NK-92 (cell line): ENCODE results near the gene ASB5.
A peak's percentile ranks its signal among the peaks of the same experiment; 100 is the strongest.
"Not testable (repeated sequence)": the region's sequence is repeated elsewhere in the genome, so short reads cannot be mapped to it uniquely, and the experiment has no call there.

Experiments used
- DNase-seq: peaks from one replicate; lab custom pipeline; 2025; ENCODE audit not compliant: unreplicated experiment; lab: John Stamatoyannopoulos, UW

ASB5 gene

DNA sequence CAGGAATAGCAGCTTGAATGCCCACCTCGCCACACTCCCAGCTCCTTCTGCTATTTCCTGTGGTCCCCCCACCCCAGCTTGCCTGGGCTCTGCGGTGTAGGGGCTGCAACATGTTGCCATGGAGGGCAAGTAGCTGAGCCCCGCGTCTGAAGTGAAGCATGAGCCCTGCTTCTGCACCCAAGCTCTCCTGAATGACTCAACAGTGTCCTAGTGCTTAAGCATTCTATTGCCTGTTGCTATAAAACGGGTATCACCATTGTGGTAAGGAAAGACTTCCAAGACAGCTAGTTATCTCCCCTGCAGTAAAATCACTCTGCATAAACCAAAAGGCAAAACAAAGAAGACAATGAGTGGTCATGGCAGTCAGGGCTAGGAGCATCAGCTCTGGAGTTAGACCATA lies 42.3 kb downstream of the ASB5 start:
- no peak for DNase-seq

DNA sequence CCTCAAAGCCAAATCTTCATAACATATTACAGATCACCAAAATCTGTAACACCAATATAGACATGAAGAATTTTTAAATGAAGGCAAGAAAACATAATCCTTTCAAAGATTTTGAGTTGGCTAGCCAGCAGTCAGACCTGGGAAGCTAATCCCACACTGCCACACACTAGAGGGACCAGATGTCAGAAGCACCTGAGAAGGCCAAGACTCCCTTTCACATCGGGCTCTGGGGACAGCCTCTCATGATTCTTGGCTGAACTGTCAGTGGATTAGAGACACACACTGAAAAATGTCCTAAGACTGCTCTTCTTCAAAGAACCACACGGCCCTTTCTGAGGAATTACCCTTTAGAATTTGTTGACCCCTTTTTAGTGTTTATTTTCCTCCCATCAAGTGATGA lies 45.5 kb downstream of the ASB5 start:
- DNase-seq: no peak

DNA sequence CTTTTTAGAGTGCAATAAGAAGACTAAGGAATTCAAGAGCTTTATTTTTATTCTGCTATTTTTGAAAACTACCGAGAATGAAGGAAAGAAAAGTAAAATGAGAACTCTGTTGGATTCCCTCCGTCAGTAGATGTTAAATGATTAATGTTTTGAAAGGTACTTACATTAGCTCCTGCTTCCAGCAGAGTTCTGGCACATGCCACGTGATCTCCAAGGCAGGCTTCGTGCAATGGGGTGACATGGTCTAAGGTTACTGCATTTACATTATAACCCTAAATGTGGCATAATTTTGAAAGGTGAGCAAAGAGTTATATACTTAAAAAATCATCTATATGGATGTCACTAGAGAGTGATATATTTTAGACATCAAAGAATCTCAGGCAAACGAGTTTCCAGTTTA lies 46.9 kb downstream of the ASB5 start:
- DNase-seq: no peak

DNA sequence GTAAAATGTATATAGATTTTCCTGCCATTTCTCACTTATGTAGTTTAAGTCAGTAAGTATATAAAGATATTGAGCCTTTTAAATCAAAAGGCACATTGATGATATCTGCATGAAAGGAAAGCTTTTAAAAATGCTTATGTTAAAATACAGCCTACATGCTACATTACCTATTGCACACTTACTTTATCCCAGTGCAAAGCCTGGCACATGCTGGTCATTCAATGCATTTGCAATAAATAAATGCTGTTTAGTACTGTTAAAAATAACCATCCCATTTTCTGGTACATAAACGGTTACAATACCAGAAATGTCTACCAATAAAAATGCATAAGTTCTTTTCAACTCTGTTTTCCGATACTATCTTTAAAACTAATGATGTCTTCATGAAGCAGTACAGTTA lies 51.5 kb downstream of the ASB5 start:
- no peak for DNase-seq

DNA sequence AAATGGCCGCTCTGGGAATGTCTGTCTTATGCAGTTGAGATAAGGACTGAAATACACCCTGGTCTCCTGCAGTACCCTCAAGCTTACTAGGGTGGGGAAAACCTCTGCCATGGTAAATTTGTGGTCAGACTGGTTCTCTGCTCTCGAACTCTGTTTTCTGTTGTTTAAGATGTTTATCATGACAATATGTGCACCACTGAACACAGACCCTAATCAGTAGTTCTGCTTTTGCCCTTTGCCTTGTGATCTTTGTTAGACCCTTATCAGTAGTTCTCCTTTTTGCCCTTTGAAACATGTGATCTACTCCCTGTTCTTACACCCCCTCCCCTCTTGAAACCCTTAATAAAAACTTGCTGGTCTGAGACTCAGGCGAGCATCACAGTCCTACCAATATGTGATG lies 56.7 kb downstream of the ASB5 start:
- DNase-seq: not testable (repeated sequence)

DNA sequence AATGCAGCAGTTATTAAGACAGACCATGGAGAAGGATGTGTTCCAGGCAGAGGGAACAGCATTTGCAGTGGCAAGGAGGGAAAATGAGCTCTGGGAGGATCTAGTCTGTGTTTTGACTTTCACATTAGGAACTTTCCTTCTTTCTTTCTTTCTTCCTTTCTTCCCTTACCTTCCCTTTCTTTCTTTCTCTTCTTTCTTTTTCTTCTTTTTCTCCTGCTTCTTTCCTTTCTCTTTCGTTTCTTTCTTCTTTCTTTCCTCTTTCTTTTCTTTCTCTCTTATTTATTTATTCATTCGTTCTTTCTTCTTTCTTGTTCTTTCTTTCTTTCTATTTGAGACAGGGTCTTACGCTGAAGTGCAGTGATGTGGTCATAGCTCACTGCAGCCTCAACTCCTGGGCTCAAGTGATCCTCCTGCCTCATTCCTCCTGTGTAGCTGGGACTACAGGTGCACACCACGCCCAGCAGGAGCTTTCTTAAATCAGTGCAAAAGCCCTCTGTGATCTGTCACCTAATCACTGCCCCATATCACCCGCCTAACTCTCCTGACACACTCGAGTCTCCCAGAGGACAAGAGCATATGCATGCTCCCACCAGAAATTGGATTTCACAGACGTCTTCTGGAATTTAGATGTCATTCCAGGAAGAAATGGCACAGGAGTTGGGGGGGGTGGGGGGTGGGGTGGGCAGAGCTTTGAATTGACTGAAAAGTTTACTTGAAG lies 58.3 kb downstream of the ASB5 start:
- DNase-seq: no peak

DNA sequence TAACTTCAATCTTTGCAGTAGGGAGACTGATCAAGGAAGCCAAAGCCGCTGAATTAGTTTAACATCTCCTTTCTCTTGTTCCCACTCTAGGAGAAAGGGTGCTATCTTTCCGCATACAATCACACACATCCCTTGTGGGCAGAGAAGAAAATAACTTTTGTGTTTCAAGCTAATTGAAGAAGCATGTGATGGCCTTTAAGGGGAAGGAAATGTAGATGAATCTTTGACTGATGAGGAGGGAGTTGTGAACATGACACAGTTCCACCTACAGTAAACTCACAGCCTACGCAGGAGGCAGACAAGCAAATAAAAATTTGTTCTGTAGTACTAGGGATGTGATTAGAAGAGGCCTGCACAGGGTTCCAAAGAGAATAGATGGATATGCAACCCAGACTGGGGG lies 58.9 kb downstream of the ASB5 start:
- no peak for DNase-seq

DNA sequence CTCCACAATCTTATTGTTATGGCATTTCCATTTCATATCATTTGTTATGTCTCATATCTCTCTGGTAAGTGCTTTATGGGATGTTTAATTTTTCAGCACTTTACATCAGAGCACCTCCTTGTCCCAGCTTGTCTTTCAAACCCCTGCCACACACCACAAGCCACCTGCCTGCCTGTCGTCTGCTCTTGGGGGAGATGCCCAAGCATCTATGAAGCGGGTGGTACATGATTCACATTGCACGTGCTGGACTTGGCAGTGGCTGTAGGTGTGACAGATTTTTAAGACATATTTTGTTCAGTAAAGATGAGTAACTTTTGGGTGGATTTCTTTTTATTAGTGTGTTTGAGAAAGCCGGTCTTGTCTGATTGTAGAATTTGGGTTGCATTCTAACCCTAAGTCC lies 59.5 kb downstream of the ASB5 start:
- no peak for DNase-seq

DNA sequence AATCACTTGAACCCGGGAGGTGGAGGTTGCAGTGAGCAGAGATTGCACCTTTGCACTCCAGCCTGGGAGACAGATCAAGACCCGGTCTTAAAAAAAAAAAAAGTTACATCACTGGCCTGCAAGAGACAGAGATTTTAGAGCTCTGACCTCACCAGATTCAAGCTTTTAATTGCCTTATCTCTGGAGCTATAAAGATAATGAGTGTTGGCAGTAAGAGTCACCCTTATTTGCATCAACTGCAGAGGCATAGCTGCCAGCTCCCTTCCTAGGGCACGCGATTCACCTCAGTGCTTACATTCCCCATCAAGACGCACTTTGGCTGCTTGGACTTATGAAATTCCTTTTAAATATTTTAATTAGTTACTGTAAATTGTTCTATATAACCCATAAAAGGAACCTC lies 61.2 kb downstream of the ASB5 start:
- no peak for DNase-seq

DNA sequence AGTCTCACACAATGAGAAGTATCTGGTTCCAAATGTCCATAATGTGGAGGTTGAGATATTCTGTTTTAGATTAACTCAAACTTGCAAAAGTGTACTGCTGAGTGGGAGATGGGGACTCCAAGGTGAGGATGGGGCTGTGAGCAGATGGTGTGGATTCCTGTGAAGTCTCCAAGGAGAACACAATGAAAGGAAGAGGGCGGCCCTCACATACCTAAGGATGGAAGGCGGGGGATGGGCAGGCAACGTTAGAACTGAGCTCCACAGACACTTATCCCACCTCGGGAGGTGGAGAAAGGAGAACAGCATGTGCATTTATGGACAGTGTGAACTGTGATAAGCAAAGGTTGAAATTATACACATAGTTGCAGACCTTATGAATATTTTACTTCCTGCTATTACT lies 63.7 kb downstream of the ASB5 start:
- DNase-seq: no peak

DNA sequence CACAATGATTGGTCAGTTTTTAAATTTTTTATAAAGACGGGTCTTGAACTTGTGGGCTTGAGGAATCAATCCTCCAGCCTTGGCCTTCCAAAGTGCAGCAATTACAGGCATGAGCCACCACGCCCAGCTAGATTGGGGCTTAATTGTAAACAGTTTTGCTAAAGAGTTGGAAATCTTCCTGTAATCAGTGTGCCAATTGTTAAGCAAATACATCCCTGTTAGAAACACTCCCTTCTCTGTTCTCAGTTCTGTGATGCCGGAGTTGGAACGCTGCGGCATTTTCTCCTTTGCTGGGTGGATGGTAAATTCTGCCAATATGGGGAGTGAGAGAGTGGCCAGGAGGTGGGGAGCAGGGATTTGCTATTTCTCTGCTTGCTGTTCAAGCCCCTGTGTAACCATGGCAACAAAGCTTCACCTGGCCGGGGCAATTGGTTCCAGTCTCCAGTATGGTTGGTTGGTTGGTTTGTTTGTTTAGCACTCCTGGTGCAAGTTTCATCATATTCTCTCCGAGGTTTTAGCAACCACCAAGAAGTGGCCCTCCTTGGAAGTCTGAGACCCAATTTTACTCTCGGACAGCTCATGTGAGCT lies 70.6 kb downstream of the ASB5 start:
- DNase-seq: no peak

DNA sequence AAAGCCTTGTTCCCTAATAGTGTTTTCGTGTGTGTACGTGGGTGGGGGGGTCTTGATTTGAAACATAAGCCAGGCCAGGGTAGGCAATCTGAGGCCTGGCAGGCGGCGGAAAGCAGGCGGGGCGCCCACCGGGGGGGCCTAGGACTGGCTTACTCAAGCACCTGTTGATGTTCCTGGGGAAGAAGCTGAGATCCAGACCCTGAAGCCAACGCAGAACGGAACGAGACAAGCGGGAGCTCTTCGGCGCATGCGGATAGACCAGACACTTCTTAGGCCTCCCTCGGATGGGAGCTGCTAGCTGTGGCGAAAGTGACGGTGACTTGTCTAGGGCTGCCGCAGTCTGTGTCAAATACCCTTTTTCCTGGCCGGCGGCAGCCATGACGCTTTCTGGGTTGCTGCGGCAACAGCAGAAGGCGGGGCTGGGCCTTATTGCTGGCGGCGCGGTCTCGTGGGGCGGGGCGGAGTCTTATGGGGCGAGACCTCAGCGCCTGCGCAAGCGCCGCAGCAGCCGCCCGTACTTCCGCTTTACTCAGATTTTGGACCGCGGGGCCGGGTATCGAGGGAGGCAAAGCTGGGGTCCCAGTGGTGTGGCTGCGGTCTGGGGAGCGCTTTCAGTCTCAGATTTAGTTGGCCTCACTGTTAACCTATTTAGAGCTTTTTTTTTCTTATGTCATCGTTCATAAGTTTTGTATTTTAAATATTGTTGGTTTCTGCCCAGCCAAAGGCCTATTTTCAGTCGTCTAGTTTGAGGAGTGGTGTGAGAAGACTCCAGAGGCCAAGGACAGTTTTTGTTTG lies 73.6 kb downstream of the ASB5 start, which contains the start of gene SPATA4:
Gene SPATA4, minus strand, starts transcription at position 402 of the 795 bp plus-strand sequence. Its CDS starts 23 bp downstream, at position 379.
- DNase-seq: peak; percentile 60

DNA sequence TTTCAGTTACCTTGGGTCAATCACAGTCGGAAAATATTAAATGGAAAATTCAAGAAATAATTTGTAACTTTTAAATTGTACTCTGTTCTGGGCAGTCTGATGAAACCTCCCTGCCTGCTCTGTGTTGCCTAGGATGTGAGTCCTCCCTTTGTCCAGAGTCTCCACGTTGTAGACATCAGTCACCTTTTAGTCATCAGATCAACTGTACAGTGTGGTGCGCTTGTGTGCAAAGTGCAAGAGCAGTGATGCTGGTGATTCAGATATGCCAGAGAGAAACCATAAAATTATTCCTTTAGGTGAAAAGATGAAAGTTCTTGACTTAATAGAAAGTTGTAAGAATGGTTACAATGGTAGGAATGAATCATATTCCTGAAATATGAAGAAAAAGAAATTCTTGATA lies 75.1 kb downstream of the ASB5 start:
- no peak for DNase-seq

DNA sequence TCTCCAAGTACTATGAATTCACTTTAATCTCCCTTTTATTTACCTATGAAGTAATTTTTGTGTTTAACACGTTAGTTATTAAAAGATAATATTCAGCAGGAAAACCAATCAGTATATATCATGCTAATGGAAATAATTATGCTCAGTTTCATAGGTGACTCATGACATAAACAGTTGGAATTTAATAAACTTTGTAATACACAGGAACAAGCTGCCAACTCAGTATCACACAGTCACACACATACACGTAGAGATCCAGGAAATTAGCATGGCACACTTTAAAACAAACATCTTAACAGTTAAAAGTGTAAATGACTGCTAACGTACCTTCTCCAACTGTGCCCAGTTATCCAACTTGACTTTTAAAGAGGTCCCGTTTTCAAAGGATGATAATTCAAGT lies 75.9 kb downstream of the ASB5 start:
- DNase-seq: no peak

DNA sequence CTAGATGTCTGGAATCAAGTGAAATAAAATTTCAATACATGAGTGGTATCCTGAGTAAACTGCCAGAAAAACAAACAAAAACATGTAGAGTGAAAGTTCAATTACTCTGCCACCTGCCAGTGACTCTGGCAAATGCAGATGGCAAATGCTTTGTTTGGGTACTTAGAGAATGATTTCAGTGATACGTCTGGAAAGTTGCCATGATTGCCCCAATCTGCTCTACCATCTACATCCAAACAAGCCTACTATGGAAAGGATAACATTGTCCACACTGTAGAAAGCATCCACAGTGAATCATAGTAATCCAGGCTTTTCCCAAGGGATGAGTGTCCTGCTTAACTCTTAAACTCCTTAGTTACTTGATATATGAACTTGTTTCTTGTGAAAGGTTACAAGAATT lies 77.0 kb downstream of the ASB5 start:
- DNase-seq: no peak

DNA sequence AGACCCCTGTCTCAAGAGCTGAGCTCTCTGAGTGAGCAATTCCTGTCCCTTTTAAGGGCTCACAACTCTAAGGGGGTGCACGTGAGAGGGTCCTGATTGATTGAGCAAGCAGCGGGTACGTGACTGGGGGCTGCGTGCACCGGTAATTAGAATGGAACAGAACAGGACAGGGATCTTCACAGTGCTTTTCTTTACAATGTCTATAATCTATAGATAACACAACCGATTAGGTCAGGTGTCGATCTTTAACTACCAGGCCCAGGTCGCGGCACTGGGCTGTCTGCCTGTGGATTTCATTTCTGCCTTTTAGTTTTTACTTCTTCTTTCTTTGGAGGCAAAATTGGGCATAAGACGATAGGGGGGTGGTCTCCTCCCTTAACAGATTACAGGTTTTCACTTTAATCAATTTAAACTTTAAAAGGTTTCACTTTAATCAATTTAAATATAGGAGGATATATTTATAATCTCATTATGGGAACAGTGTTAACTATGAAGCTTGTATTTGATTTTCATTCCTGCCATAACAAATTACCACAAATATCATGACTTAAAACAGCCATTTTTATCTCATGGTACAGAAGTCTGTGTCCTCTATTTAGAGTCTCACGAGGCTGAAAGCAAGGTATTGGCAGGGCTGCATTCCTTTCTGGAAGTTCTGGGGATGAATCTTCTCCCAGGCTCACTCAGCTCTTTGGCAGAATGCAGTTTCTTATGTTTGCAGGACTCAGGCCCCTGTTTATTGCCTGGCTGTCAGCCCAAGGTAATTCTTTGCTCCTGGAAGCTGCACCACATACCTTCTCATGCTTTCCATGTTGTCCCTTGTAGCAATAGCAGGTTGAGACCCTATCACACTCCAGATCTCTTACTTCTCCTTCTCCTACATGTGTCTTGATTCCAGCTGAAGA lies 78.9 kb downstream of the ASB5 start:
- DNase-seq: no peak

DNA sequence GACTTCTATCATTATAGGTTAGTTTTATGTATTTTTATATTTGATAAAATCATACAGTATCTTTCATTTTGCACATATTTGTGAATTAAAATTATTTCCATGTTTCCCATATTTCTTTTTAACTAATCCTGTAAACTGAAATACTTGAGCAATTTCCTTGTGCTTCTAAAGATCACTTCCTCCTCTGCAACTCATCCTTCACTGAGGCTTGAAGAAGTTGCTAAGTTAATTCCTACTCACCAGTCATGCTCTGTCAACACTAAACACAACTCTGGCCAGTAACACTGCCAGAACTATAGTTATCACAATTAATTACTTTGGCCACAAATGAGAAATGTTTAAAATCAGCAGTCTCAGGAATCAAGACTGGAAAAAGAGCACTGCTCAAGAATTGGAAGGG lies 80.4 kb downstream of the ASB5 start:
- DNase-seq: no peak

DNA sequence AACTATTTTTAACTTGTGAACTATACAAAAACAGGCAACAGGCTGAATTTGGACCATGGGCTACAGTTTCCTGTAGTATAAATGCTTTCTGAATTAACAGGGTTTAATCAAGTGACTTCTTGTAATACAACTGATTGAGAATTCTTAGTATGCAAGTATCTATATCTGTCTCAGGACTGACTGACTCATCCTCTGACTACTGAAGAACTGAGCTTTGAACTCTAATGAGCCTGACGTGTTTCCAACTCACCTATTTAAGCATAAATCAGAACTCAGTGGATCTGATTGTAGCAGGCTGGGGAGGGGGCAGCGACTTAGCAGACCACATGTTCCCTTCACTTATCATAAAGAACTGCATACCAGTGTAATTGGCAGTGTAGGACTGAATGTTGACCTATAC lies 81.4 kb downstream of the ASB5 start:
- no peak for DNase-seq

DNA sequence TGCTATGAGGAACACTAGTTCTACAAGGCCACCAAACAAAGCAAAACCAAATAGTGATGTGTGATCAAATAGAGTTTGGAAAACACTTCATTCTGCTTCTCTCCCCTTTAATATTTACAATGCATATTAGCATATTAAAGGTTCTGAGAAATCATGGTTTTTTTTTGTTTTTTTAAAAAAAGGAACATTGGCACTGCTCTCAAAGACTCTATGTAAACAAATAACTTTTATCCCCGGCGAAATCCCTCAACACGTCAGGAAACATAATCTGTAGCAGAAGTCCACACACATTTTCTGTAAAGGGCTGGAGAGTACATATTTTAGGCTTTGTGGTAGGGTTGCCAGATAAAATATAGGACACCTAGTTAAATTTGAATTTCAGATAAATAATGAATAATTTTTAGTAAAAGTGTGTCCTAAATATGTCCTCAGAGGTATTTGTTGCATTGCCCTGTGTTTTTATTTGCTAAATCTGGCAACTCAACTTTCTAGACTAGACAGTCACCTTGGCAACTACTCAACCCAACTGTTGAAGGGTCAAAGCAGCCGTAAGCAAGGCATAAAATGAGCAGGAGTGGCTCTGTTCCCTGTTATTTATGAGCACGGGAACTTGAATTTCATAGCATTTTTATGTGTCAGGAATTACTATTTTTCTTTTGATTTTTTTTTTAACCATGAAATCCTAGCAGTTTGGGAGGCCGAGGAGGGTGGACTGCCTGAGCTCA lies 82.2 kb downstream of the ASB5 start:
- DNase-seq: no peak

DNA sequence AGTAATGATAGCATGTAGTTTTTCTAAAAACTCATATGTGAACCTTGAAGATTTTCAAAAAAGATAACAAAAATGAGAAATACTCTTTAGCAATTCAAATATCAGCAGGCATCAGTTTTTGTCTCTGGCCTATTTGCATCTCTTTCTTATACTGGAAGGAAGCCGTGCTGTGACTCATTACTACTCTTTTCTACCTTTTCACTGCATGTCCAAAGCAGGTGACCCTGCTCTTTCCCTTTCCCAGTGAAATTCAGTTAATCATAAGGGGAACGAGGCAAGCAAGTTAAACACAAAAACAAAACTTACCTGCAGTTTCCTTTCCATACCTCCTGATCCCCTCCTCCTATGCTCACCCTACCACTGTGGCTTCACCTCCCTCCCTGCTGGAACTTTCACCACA lies 83.0 kb downstream of the ASB5 start:
- DNase-seq: no peak

DNA sequence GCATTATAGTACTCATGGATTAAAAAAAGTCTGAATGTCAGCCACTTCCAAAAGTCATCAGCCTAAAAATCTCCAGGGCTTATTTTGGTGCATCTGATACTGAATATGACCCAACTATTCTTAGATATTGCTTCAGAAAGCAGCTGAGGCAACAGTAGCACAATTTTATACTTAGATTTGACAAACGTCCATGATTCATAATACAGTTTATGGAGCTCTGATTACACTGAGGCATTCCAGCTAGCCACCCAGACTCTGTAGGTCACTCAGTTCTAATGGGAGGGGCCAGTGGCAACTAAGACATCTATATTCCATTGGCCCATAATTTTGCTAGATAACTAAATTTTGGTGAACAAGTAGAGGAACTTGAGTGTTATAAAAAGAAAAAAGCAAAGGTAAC lies 84.0 kb downstream of the ASB5 start:
- DNase-seq: no peak
